GM23338 (cell line): Measurements from ENCODE around the gene SRSF5. TPM values are rescaled to one million over a fixed set of nuclear protein-coding genes. Genes with fewer than 3 reads are reported as not detected.
A peak's percentile ranks its signal among the peaks of the same experiment; 100 is the strongest.
"Not testable (repeated sequence)": the region's sequence is repeated elsewhere in the genome, so short reads cannot be mapped to it uniquely, and the experiment has no call there.

Experiments used
- ATAC-seq: fragments of 200-7000 bp; cut with Tn5 transposase; 3 replicates; pipeline ENCODE4 v1.9.1; 2020
- DNase-seq: peaks from one replicate; pipeline ENCODE4 v3.0.0-alpha.2; 2015; ENCODE audit warnings: low spot score
- H2AFZ ChIP-seq: fragments of 200-600 bp; sonication (generic); 2 replicates; pipeline ENCODE4 v1.8.0; 2016; ENCODE audit warnings: antibody characterized with exemption, mild to moderate bottlenecking, moderate library complexity
- H3F3A ChIP-seq: fragments of 200-600 bp; sonication (generic); replicated peaks from 2 replicates; pipeline ENCODE4 v1.8.0; 2017; ENCODE audit warnings: antibody characterized with exemption, mixed run types, low read depth
- H3K27ac ChIP-seq: fragments of 200-600 bp; sonication (generic); 2 replicates; pipeline ENCODE4 v1.6.1; 2016; ENCODE audit warnings: low read depth
- H3K27me3 ChIP-seq: fragments of 200-600 bp; sonication (generic); 2 replicates; pipeline ENCODE4 v1.8.0; 2016; ENCODE audit warnings: mild to moderate bottlenecking, mixed run types, moderate library complexity; ENCODE audit not compliant: insufficient read depth
- H3K36me3 ChIP-seq: fragments of 200-600 bp; sonication (generic); 2 replicates; pipeline ENCODE4 v1.8.0; 2016; ENCODE audit warnings: mild to moderate bottlenecking; ENCODE audit not compliant: insufficient read depth
- H3K4me1 ChIP-seq: fragments of 200-600 bp; sonication (generic); 2 replicates; pipeline ENCODE4 v1.8.0; 2016; ENCODE audit warnings: mild to moderate bottlenecking, moderate library complexity; ENCODE audit not compliant: insufficient read depth
- H3K4me2 ChIP-seq: fragments of 200-600 bp; sonication (generic); 2 replicates; pipeline ENCODE4 v1.7.1; 2017; ENCODE audit warnings: mixed run types
- H3K4me3 ChIP-seq: fragments of 200-600 bp; sonication (generic); 2 replicates; pipeline ENCODE4 v1.6.1; 2016; ENCODE audit warnings: mixed run types
- H3K79me2 ChIP-seq: fragments of 200-600 bp; sonication (generic); replicated peaks from 2 replicates; pipeline ENCODE4 v1.8.0; 2017; ENCODE audit warnings: mild to moderate bottlenecking; ENCODE audit not compliant: insufficient read depth
- H3K9me2 ChIP-seq: fragments of 200-600 bp; sonication (generic); 2 replicates; pipeline ENCODE4 v1.8.0; 2017; ENCODE audit not compliant: insufficient read depth
- H4K20me1 ChIP-seq: fragments of 200-600 bp; sonication (generic); replicated peaks from 2 replicates; pipeline ENCODE4 v1.8.0; 2017; ENCODE audit warnings: mild to moderate bottlenecking; ENCODE audit not compliant: insufficient read depth
- H3K27ac Mint-ChIP-seq: 2 replicates; pipeline ENCODE4 v1.8.0; 2020; ENCODE audit warnings: inconsistent platforms, mild to moderate bottlenecking, moderate library complexity, mixed read lengths
- H3K27me3 Mint-ChIP-seq: 3 replicates; pipeline ENCODE4 v1.8.0; 2022; ENCODE audit warnings: low read depth, mild to moderate bottlenecking, moderate library complexity, mixed read lengths, inconsistent platforms; ENCODE audit not compliant: insufficient read depth, poor library complexity
- H3K36me3 Mint-ChIP-seq: 3 replicates; pipeline ENCODE4 v1.8.0; 2021; ENCODE audit warnings: low read depth, mild to moderate bottlenecking, inconsistent platforms, moderate library complexity, mixed read lengths
- H3K4me1 Mint-ChIP-seq: 3 replicates; pipeline ENCODE4 v1.8.0; 2020; ENCODE audit warnings: mild to moderate bottlenecking, inconsistent platforms, mixed read lengths
- H3K4me3 Mint-ChIP-seq: 3 replicates; pipeline ENCODE4 v1.8.0; 2021; ENCODE audit warnings: moderate library complexity, mild to moderate bottlenecking, inconsistent platforms, mixed read lengths
- H3K9me3 Mint-ChIP-seq: 3 replicates; pipeline ENCODE4 v1.8.0; 2020; ENCODE audit warnings: moderate library complexity, mild to moderate bottlenecking, inconsistent platforms, mixed read lengths
- CREB1 ChIP-seq: fragments of 250-450 bp; sonication (Bioruptor Pico); IDR thresholded peaks from 2 replicates; pipeline ENCODE4 v1.5.0; 2020; ENCODE audit warnings: low read depth, mild to moderate bottlenecking, moderate library complexity
- EZH2phosphoT487 ChIP-seq: fragments of 200-600 bp; sonication (generic); IDR thresholded peaks from one replicate; pipeline ENCODE4 v1.8.1; 2018; ENCODE audit warnings: antibody characterized with exemption; ENCODE audit not compliant: unreplicated experiment
- JUNB ChIP-seq: IDR thresholded peaks from one replicate; pipeline ENCODE4 v1.6.1; 2016; ENCODE audit warnings: antibody characterized with exemption; ENCODE audit not compliant: unreplicated experiment
- NANOG ChIP-seq: IDR thresholded peaks from 2 replicates; pipeline ENCODE4 v1.6.1; 2016; ENCODE audit warnings: antibody characterized with exemption, borderline replicate concordance
- STAT1 ChIP-seq: IDR thresholded peaks from one replicate; pipeline ENCODE4 v1.6.1; 2016; ENCODE audit warnings: antibody characterized with exemption; ENCODE audit not compliant: unreplicated experiment
- ZNF331 ChIP-seq: fragments of 250-450 bp; sonication (Bioruptor Pico); IDR thresholded peaks from 2 replicates; pipeline ENCODE4 v1.5.0; 2020; ENCODE audit warnings: low read depth, mild to moderate bottlenecking, moderate library complexity
- polyA plus RNA-seq: library from polyadenylated mRNA; unstranded; fragments of >200 nt; fragmentation: Nextera tagmentation; extraction: Ambion mirVana; gene quantifications from 2 replicates; pipeline ENCODE4 v1.2.1, GENCODE V29; 2016
- total RNA-seq: library from RNA; depleted of rRNA; stranded (reverse); fragments of >200 nt; shearing (Covaris generic); gene quantifications from 2 replicates; pipeline ENCODE4 v1.2.3, GENCODE V29; 2014
- TF ChIP-seq, protein P1 (sequence below), 2 experiments: fragments of 200-600 bp in 1 of 2; sonication (generic) in 1 of 2; conservative IDR thresholded peaks; 2 replicates each; pipeline versions ENCODE4 v1.5.1 to v1.6.1; 2016 to 2017; ENCODE audit warnings: antibody characterized with exemption in 2 of 2, low read depth in 2 of 2, mild to moderate bottlenecking in 2 of 2, moderate library complexity in 1 of 2
- TF ChIP-seq, protein P2 (sequence below): fragments of 250-450 bp; sonication (Bioruptor Pico); IDR thresholded peaks from 2 replicates; pipeline ENCODE4 v1.5.0; 2020; ENCODE audit warnings: mild to moderate bottlenecking, moderate library complexity

The SRSF5 gene
- total and polyA plus RNA-seq, 2 experiments from 2014 or later = 172 to 389 TPM

DNA sequence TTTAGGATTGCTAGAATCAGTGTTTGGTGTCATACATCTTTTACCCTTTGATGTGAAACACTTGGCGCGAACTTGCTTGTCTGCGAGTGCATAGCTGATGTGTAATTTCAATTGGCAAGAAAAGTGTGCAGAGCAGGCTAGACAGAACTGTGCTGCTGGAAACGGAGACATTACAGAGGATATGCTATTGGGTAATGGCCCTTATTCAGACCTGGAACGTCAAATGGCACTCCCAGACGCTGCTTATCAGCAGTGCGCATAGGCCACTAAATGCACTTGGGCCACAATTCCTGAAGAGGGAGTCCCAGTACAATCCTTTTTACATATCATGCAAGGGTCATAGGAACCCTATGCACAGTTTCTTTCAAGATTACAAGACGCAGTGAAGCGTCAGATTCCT is 45.8 kb downstream of the SRSF5 start:
- no peak overlapping the region for H3K4me3 Mint-ChIP-seq
- H3K9me2 ChIP-seq = peaks cover 6% of the 10 kb centered on the region; the same call in 1 of the 2 replicates
- H3K27ac ChIP-seq = no peak overlapping the region
- H3F3A ChIP-seq = no peaks in the 10 kb centered on the region
- ATAC-seq = no peak
- no peak overlapping the region for H3K4me3 ChIP-seq
- H3K27ac Mint-ChIP-seq = no peak overlapping the region
- 0 out of 3 replicates have a peak, but pooled peaks cover 10% of the 10 kb centered on the region for H3K9me3 Mint-ChIP-seq
- H3K4me1 ChIP-seq = no peaks in the 10 kb centered on the region
- H3K36me3 ChIP-seq = no peaks in the 10 kb centered on the region
- no peaks in the 10 kb centered on the region for H3K27me3 ChIP-seq
- TF ChIP-seq, protein P1, sequence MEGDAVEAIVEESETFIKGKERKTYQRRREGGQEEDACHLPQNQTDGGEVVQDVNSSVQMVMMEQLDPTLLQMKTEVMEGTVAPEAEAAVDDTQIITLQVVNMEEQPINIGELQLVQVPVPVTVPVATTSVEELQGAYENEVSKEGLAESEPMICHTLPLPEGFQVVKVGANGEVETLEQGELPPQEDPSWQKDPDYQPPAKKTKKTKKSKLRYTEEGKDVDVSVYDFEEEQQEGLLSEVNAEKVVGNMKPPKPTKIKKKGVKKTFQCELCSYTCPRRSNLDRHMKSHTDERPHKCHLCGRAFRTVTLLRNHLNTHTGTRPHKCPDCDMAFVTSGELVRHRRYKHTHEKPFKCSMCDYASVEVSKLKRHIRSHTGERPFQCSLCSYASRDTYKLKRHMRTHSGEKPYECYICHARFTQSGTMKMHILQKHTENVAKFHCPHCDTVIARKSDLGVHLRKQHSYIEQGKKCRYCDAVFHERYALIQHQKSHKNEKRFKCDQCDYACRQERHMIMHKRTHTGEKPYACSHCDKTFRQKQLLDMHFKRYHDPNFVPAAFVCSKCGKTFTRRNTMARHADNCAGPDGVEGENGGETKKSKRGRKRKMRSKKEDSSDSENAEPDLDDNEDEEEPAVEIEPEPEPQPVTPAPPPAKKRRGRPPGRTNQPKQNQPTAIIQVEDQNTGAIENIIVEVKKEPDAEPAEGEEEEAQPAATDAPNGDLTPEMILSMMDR (conservative IDR thresholded peaks at IDR 0.05; ENCODE audit: low read depth in 2 of 2) = peak; percentile 16 to 31; a peak in 3 of 4 replicates
- no peak for TF ChIP-seq EZH2phosphoT487
- H4K20me1 ChIP-seq = no peaks in the 10 kb centered on the region
- H3K4me2 ChIP-seq = no peak overlapping the region
- no peaks in the 10 kb centered on the region for H3K36me3 Mint-ChIP-seq
- DNase-seq = no peak
- no peaks in the 10 kb centered on the region for H3K4me1 Mint-ChIP-seq
- no peaks in the 10 kb centered on the region for H3K79me2 ChIP-seq
- no peak overlapping the region for H2AFZ ChIP-seq
- no peaks in the 10 kb centered on the region for H3K27me3 Mint-ChIP-seq

DNA sequence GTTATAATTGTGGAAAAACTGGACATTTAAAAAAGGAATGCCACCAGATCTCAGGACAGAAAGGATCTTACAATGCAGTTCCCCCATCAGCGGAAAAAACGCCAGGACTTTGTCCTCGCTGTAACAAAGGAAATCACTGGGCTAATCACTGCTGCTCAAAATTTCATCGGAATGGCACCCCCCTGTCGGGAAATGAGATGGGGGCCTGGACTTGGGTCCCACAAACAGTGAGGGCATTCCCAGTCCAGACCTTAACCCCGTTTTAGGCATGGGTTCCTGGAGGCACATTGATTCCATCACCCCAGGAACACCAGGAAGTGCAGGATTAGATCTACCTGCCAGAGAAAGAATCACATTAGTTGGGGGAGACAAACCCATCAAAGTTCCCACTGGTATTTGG is 46.4 kb downstream of the SRSF5 start:
- not testable (repeated sequence) for H2AFZ ChIP-seq, H3K27me3 ChIP-seq, H4K20me1 ChIP-seq, H3K9me2 ChIP-seq, DNase-seq, H3K4me1 Mint-ChIP-seq, H3K4me3 ChIP-seq, H3F3A ChIP-seq, ATAC-seq, H3K27ac ChIP-seq, H3K4me2 ChIP-seq, H3K79me2 ChIP-seq, H3K27ac Mint-ChIP-seq, H3K27me3 Mint-ChIP-seq, H3K4me3 Mint-ChIP-seq, H3K9me3 Mint-ChIP-seq, H3K4me1 ChIP-seq, H3K36me3 Mint-ChIP-seq, H3K36me3 ChIP-seq

DNA sequence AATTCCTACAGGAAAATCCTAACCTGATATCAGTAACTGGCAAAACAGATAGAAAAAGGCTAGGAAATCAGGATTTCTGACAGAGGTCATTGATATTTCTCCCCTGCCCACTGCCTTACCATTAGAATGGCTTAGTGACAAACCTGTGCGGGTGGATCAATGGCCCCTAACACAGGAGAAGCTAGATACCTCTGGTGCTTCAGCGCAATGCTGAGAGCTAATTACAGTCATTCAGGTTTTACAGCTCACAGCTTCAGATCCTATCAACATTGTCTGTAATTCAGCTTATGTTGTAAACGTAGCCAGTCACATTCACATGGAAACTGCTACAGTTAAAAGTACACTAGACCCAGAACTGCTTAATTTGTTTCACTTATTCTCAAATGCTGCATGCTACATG is 47.5 kb downstream of the SRSF5 start:
- H3K4me1 Mint-ChIP-seq = peaks cover 2% of the 10 kb centered on the region; the same call in 2 of the 3 replicates
- Histone ChIP-seq H3K27ac (no peak overlapping the region), H3F3A (no peaks in the 10 kb centered on the region), H3K36me3 (no peaks in the 10 kb centered on the region), H3K9me2 (peaks cover 3% of the 10 kb centered on the region; the same call in 1 of the 2 replicates), H3K27me3 (no peaks in the 10 kb centered on the region), H4K20me1 (no peaks in the 10 kb centered on the region), H3K79me2 (no peaks in the 10 kb centered on the region), H3K4me2 (no peak overlapping the region), H3K4me1 (no peaks in the 10 kb centered on the region), H2AFZ (no peak overlapping the region), H3K4me3 (no peak overlapping the region)
- no peak overlapping the region for H3K27ac Mint-ChIP-seq
- no peaks in the 10 kb centered on the region for H3K36me3 Mint-ChIP-seq
- ATAC-seq = no peak
- no peak overlapping the region for H3K4me3 Mint-ChIP-seq
- H3K9me3 Mint-ChIP-seq = 0 out of 3 replicates have a peak, but pooled peaks cover 10% of the 10 kb centered on the region
- DNase-seq = no peak
- peaks cover 2% of the 10 kb centered on the region for H3K27me3 Mint-ChIP-seq
- TF ChIP-seq, protein P2, sequence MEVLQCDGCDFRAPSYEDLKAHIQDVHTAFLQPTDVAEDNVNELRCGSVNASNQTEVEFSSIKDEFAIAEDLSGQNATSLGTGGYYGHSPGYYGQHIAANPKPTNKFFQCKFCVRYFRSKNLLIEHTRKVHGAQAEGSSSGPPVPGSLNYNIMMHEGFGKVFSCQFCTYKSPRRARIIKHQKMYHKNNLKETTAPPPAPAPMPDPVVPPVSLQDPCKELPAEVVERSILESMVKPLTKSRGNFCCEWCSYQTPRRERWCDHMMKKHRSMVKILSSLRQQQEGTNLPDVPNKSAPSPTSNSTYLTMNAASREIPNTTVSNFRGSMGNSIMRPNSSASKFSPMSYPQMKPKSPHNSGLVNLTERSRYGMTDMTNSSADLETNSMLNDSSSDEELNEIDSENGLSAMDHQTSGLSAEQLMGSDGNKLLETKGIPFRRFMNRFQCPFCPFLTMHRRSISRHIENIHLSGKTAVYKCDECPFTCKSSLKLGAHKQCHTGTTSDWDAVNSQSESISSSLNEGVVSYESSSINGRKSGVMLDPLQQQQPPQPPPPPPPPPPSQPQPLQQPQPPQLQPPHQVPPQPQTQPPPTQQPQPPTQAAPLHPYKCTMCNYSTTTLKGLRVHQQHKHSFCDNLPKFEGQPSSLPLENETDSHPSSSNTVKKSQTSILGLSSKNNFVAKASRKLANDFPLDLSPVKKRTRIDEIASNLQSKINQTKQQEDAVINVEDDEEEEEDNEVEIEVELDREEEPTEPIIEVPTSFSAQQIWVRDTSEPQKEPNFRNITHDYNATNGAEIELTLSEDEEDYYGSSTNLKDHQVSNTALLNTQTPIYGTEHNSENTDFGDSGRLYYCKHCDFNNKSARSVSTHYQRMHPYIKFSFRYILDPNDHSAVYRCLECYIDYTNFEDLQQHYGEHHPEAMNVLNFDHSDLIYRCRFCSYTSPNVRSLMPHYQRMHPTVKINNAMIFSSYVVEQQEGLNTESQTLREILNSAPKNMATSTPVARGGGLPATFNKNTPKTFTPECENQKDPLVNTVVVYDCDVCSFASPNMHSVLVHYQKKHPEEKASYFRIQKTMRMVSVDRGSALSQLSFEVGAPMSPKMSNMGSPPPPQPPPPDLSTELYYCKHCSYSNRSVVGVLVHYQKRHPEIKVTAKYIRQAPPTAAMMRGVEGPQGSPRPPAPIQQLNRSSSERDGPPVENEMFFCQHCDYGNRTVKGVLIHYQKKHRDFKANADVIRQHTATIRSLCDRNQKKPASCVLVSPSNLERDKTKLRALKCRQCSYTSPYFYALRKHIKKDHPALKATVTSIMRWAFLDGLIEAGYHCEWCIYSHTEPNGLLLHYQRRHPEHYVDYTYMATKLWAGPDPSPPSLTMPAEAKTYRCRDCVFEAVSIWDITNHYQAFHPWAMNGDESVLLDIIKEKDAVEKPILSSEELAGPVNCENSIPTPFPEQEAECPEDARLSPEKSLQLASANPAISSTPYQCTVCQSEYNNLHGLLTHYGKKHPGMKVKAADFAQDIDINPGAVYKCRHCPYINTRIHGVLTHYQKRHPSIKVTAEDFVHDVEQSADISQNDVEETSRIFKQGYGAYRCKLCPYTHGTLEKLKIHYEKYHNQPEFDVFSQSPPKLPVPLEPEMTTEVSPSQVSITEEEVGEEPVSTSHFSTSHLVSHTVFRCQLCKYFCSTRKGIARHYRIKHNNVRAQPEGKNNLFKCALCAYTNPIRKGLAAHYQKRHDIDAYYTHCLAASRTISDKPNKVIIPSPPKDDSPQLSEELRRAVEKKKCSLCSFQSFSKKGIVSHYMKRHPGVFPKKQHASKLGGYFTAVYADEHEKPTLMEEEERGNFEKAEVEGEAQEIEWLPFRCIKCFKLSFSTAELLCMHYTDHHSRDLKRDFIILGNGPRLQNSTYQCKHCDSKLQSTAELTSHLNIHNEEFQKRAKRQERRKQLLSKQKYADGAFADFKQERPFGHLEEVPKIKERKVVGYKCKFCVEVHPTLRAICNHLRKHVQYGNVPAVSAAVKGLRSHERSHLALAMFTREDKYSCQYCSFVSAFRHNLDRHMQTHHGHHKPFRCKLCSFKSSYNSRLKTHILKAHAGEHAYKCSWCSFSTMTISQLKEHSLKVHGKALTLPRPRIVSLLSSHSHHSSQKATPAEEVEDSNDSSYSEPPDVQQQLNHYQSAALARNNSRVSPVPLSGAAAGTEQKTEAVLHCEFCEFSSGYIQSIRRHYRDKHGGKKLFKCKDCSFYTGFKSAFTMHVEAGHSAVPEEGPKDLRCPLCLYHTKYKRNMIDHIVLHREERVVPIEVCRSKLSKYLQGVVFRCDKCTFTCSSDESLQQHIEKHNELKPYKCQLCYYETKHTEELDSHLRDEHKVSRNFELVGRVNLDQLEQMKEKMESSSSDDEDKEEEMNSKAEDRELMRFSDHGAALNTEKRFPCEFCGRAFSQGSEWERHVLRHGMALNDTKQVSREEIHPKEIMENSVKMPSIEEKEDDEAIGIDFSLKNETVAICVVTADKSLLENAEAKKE (CRISPR knock-in tag) = no peak
- TF ChIP-seq ZNF331 = no peak
- no peak for TF ChIP-seq STAT1
- TF ChIP-seq JUNB = no peak
- no peak for TF ChIP-seq NANOG
- TF ChIP-seq CREB1 (CRISPR knock-in tag) = no peak
